Activated T-cell treated with anti-CD3 and anti-CD28 coated beads, Interleukin-2, amount 50 U/mL, for 48 hours (primary cell): Measurements from ENCODE around the gene WDR43.

Source experiments
- DNase-seq, 2 experiments: peaks; one replicate each; pipeline ENCODE4 v3.0.0-alpha.2; 2020

Gene WDR43

GRCh38 chr2:28995765-28996750 is 101.6 kb downstream of the WDR43 start:
- no peak for DNase-seq

- DNase-seq: no peak
Observed at GRCh38 chr2:28997237-28997846, 102.9 kb downstream of the WDR43 start.
